SK-N-MC (cell line): ENCODE measurements around the gene DST.

Experiments used
- EZH2 ChIP-seq: fragments of 200-600 bp; sonication (generic); IDR thresholded peaks from one replicate; pipeline ENCODE4 v1.6.1; 2017; ENCODE audit warnings: antibody characterized with exemption
- FOXP2 ChIP-seq: optimal IDR thresholded peaks from 2 replicates; pipeline ENCODE3; 2011; ENCODE audit warnings: mild to moderate bottlenecking, moderate library complexity; ENCODE audit not compliant: insufficient read depth; ENCODE audit errors: extremely low read length, control extremely low read depth
- POLR2AphosphoS5 ChIP-seq: IDR thresholded peaks from 2 replicates; pipeline ENCODE4 v1.6.1; 2012; ENCODE audit warnings: mild to moderate bottlenecking, low read depth, low read length, borderline replicate concordance

DNA sequence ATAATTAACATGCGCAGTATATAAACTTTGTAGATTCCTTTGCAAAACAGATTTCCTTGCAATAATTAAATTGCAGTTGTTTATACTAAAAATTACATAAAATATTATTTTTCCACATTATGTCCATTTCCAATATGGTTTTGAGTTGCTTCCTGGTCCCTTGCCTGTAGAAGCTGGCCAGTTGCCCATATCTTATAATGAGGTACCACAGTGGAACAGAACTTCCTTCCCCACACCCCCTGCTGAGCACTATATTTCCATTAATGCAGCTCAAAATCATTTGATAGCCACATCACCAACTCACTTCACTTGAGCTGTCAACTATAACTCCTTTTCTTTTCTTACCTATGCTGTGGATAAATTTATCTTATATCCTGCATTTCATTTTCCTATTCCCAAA, 194.6 kb downstream of the DST start:
- TF ChIP-seq EZH2: no peak
- no peak for TF ChIP-seq POLR2AphosphoS5
- no peak for TF ChIP-seq FOXP2
